A673 (cell line): ENCODE results near the gene VAMP1. TPM values are rescaled to one million over a fixed set of nuclear protein-coding genes. Genes with fewer than 3 reads are reported as not detected.

Experiments used
- BruUV-seq: library from RNA; stranded (reverse); fragments of 400-500 nt; replicated peaks from 2 replicates; lab custom pipeline; 2021; lab: Mats Ljungman, UMichigan
- CTCF ChIA-PET: fragments of 300-600 bp; sonication (Branson Sonifier 250); formaldehyde crosslinking; loops from one replicate; lab custom pipeline; 2022; ENCODE audit warnings: antibody characterized with exemption; lab: Charles Lee
- POLR2A ChIA-PET: fragments of 300-600 bp; sonication (Branson Sonifier 250); formaldehyde crosslinking; loops from one replicate; lab custom pipeline; 2022; ENCODE audit warnings: antibody characterized with exemption; ENCODE audit not compliant: low non-redundant PET; lab: Charles Lee
- DNase-seq: peaks from one replicate; pipeline ENCODE4 v3.0.0-alpha.2; 2015; ENCODE audit warnings: low spot score
- H3K27ac ChIP-seq: fragments of 200-600 bp; sonication (generic); 2 replicates; pipeline ENCODE4 v1.5.1; 2016; ENCODE audit warnings: mixed run types, low read depth, mild to moderate bottlenecking, mixed read lengths, antibody characterized with exemption, low read length; ENCODE audit not compliant: poor library complexity, severe bottlenecking
- H3K27me3 ChIP-seq: fragments of 200-600 bp; sonication (generic); replicated peaks from 2 replicates; pipeline ENCODE4 v1.6.1; 2017; ENCODE audit warnings: mixed run types, low read depth, mild to moderate bottlenecking, mixed read lengths, antibody characterized with exemption, low read length; ENCODE audit not compliant: insufficient read depth, poor library complexity
- H3K36me3 ChIP-seq: fragments of 200-600 bp; sonication (generic); 2 replicates; pipeline ENCODE4 v1.6.1; 2016; ENCODE audit warnings: mixed run types, mild to moderate bottlenecking, mixed read lengths, antibody characterized with exemption, low read length; ENCODE audit not compliant: insufficient read depth, poor library complexity, severe bottlenecking
- H3K4me1 ChIP-seq: fragments of 200-600 bp; sonication (generic); 2 replicates; pipeline ENCODE4 v1.6.1; 2017; ENCODE audit warnings: mixed run types, mild to moderate bottlenecking, mixed read lengths, antibody characterized with exemption, low read length; ENCODE audit not compliant: insufficient read depth, poor library complexity, severe bottlenecking
- H3K4me3 ChIP-seq: fragments of 200-600 bp; sonication (generic); 2 replicates; pipeline ENCODE4 v1.5.1; 2016; ENCODE audit warnings: low read depth, mixed run types, mild to moderate bottlenecking, mixed read lengths, low read length; ENCODE audit not compliant: poor library complexity, severe bottlenecking
- H3K9me3 ChIP-seq: fragments of 200-600 bp; sonication (generic); 2 replicates; pipeline ENCODE4 v1.6.1; 2016; ENCODE audit warnings: mixed run types, low read depth, mild to moderate bottlenecking, mixed read lengths, antibody characterized with exemption, low read length; ENCODE audit not compliant: poor library complexity, severe bottlenecking
- EZH2 ChIP-seq: fragments of 200-600 bp; sonication (generic); IDR thresholded peaks from 2 replicates; pipeline ENCODE4 v1.6.1; 2017; ENCODE audit warnings: borderline replicate concordance, low read depth, mild to moderate bottlenecking, mixed read lengths, antibody characterized with exemption, low read length; ENCODE audit not compliant: poor library complexity, severe bottlenecking
- intact Hi-C: fragments of 100-400 bp; cut with micrococcal nuclease; formaldehyde crosslinking; loops from one replicate; pipeline ENCODE4 v1.10.0; 2022; ENCODE audit not compliant: unreplicated experiment
- total RNA-seq: library from RNA; stranded (reverse); gene quantifications from 2 replicates; pipeline ENCODE4 v1.2.3, GENCODE V29; 2021
- TF ChIP-seq, protein P1 (sequence below): fragments of 300-800, 200-600 bp; sonication (generic); conservative IDR thresholded peaks from 2 replicates; pipeline ENCODE4 v1.5.1; 2017; ENCODE audit warnings: low read depth, mild to moderate bottlenecking, antibody characterized with exemption, low read length, moderate library complexity, mixed read lengths

The VAMP1 gene
- total RNA-seq, 1 experiment from 2014 or later, result 10.9 TPM

GRCh38 chr12:6472491-6472890 is 2.0 kb upstream of the VAMP1 start:
- intact Hi-C loops, result no loop called here
- no peak for TF ChIP-seq EZH2
- TF ChIP-seq, protein P1, sequence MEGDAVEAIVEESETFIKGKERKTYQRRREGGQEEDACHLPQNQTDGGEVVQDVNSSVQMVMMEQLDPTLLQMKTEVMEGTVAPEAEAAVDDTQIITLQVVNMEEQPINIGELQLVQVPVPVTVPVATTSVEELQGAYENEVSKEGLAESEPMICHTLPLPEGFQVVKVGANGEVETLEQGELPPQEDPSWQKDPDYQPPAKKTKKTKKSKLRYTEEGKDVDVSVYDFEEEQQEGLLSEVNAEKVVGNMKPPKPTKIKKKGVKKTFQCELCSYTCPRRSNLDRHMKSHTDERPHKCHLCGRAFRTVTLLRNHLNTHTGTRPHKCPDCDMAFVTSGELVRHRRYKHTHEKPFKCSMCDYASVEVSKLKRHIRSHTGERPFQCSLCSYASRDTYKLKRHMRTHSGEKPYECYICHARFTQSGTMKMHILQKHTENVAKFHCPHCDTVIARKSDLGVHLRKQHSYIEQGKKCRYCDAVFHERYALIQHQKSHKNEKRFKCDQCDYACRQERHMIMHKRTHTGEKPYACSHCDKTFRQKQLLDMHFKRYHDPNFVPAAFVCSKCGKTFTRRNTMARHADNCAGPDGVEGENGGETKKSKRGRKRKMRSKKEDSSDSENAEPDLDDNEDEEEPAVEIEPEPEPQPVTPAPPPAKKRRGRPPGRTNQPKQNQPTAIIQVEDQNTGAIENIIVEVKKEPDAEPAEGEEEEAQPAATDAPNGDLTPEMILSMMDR, result no peak
- DNase-seq, result no peak
- H3K27ac ChIP-seq, result no peak overlapping the region
- peaks cover 14% of the 10 kb centered on the region for H3K4me1 ChIP-seq
- no peak overlapping the region for H3K4me3 ChIP-seq
- CTCF ChIA-PET, result no interaction called here
- POLR2A ChIA-PET, result no interaction called here
- H3K9me3 ChIP-seq, result no peaks in the 10 kb centered on the region
- H3K27me3 ChIP-seq, result no peaks in the 10 kb centered on the region
- BruUV-seq, result no TSS peak
- no peaks in the 10 kb centered on the region for H3K36me3 ChIP-seq

GRCh38 chr12:6471989-6472360 is 1.5 kb upstream of the VAMP1 start:
- no peak overlapping the region for H3K27ac ChIP-seq
- H3K4me1 ChIP-seq, result peaks cover 14% of the 10 kb centered on the region
- H3K27me3 ChIP-seq, result no peaks in the 10 kb centered on the region
- no peaks in the 10 kb centered on the region for H3K36me3 ChIP-seq
- intact Hi-C loops, result no loop called here
- ChIA-PET POLR2A (no interaction called here), CTCF (interaction anchor here (1.6 kb wide), 1 partner anchor 21 kb away, joined by 3 read pairs; the partner anchor contains the start of genes MRPL51 and NCAPD2)
- no peak for TF ChIP-seq EZH2
- TF ChIP-seq, protein P1, result no peak
- H3K4me3 ChIP-seq, result no peak overlapping the region
- DNase-seq, result no peak
- H3K9me3 ChIP-seq, result no peaks in the 10 kb centered on the region
- BruUV-seq, result no TSS peak

DNA sequence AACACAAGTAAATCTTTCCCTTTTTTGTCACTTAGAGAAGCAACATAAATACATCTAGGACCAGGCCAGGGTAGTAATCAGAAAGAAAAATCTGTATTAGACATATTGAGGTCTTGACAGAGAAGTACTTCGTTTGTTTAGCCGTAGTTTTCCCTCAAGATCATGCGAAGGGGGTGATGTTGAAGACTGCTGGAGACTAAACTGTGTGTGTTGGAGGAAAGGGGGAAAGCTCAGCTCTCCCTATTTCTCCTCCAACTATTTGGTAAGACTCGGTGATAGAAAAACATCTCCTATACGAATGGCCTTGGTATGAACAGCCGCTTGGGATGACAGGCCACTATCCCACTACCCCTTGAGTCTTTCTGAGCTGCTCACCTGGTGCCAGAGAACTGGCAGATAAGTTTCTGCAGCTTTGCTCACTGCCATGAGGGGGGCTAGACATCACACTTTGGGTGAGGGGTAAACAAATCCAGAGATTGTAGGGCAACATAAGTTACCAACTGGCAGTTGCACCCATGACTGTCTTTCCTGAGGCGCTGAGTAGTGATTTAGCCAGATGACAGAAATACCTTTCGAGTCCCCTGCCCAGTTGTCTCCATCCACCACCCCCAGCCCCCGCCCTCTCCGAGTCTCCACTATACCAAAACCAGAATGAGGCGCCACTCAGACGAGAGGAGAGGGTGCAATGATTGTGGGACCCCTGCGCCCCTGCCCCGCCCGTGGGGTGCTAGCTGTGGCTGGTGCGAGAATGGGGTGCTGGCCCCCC is 685 bp downstream of the VAMP1 start:
- H3K4me3 ChIP-seq, result peak overlapping the region; percentile 82
- H3K36me3 ChIP-seq, result peaks cover 11% of the 10 kb centered on the region
- ChIA-PET CTCF (interaction anchor here (0.8 kb wide), 1 partner anchor 68 kb away, joined by 5 read pairs; no protein-coding TSS in a partner anchor), POLR2A (interaction anchor here (0.5 to 0.9 kb wide), 4 partner anchors 45 to 419 kb away, joined by 3 to 4 read pairs (median 3); no protein-coding TSS in a partner anchor)
- intact Hi-C loops, result no loop called here
- TF ChIP-seq, protein P1, result no peak
- TF ChIP-seq EZH2, result no peak
- H3K27me3 ChIP-seq, result no peaks in the 10 kb centered on the region
- H3K27ac ChIP-seq, result peak overlapping the region; percentile 79
- BruUV-seq, result TSS peak; percentile 47
- H3K4me1 ChIP-seq, result peaks cover 14% of the 10 kb centered on the region
- DNase-seq, result no peak
- H3K9me3 ChIP-seq, result no peaks in the 10 kb centered on the region
